NCI-H345 treated with DMSO at 0.1 percent for 48 hours (cell line): Measurements from ENCODE around the gene GLG1.

Experiments used
- DNase-seq: peaks from one replicate; lab custom pipeline; 2025; ENCODE audit not compliant: unreplicated experiment; lab: John Stamatoyannopoulos, UW

Gene GLG1

GRCh38 chr16:74485916-74486315, 121.0 kb downstream of the GLG1 start:
- DNase-seq, result no peak

GRCh38 chr16:74480150-74481029, 126.5 kb downstream of the GLG1 start:
- DNase-seq, result no peak

- DNase-seq, result no peak
Measured at GRCh38 chr16:74477226-74477625, 129.7 kb downstream of the GLG1 start.

- DNase-seq, result no peak
Measured at GRCh38 chr16:74474416-74474815, 132.5 kb downstream of the GLG1 start.

- no peak for DNase-seq
Measured at GRCh38 chr16:74472540-74472939, 134.4 kb downstream of the GLG1 start.

GRCh38 chr16:74472010-74472409, 134.9 kb downstream of the GLG1 start:
- no peak for DNase-seq

GRCh38 chr16:74469946-74470478, 136.9 kb downstream of the GLG1 start:
- no peak for DNase-seq

GRCh38 chr16:74468807-74469525, 137.9 kb downstream of the GLG1 start:
- DNase-seq, result no peak

GRCh38 chr16:74466872-74467271, 140.0 kb downstream of the GLG1 start:
- no peak for DNase-seq

- no peak for DNase-seq
Measured at GRCh38 chr16:74465851-74466685, 140.8 kb downstream of the GLG1 start.

- no peak for DNase-seq
Measured at GRCh38 chr16:74465281-74465680, 141.6 kb downstream of the GLG1 start.

GRCh38 chr16:74463888-74464287, 143.0 kb downstream of the GLG1 start:
- no peak for DNase-seq

GRCh38 chr16:74462361-74462760, 144.6 kb downstream of the GLG1 start:
- no peak for DNase-seq

- no peak for DNase-seq
Measured at GRCh38 chr16:74461826-74462225, 145.1 kb downstream of the GLG1 start.

GRCh38 chr16:74460542-74460941, 146.4 kb downstream of the GLG1 start:
- DNase-seq, result no peak

- no peak for DNase-seq
Measured at GRCh38 chr16:74456290-74456625, 150.7 kb downstream of the GLG1 start.

- no peak for DNase-seq
Measured at GRCh38 chr16:74455619-74456289, 151.2 kb downstream of the GLG1 start.

GRCh38 chr16:74455213-74455612, 151.7 kb downstream of the GLG1 start:
- DNase-seq, result no peak

GRCh38 chr16:74451951-74452758, 154.8 kb downstream of the GLG1 start:
- DNase-seq, result no peak
